GM18526 (cell line): ENCODE data around the gene CAMTA1.

Experiments used
- POLR2A ChIP-seq: IDR thresholded peaks from 3 replicates; pipeline ENCODE4 v1.6.1; 2011; ENCODE audit not compliant: insufficient read length; ENCODE audit errors: extremely low read depth

CAMTA1 gene

DNA sequence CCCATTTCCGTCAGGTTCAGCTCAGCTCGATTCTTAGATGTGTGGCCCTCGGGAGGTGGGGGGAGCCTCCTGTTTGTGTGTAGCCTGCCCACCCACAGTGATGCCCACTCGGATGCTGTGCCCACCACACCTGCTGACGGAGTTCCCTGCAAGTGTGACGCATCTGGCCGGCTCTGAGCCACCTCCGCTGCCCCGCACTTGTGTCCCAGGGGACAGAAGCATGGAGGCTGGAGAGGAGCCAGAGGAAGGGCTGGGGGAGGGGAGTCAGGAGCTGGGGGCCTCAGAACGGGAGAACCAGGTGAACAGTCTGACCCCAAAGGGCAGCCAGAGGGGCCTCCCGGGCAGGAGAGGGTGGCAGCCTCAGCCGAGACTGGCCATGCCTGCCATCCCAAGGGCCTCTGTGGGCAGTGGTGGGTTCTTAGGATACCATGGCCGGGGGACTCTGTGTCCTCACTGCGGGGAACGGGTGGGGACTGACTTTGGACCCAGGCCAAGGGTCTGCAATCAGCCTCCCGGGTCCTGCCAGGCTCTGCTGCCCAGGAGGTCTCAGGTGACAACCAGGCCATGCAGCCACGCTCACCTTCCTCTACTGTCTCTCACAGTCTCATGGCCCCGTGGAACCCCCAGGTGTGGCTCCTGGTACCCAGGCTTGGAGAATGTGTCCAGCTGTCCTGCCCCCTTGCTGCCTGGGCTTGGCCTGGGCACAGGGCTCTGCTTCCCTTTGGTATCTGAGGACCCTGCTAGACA, 718.6 kb downstream of the CAMTA1 start:
- no peak for TF ChIP-seq POLR2A

- no peak for TF ChIP-seq POLR2A
Observed at GRCh38 chr1:7504438-7504720, 719.1 kb downstream of the CAMTA1 start.

DNA sequence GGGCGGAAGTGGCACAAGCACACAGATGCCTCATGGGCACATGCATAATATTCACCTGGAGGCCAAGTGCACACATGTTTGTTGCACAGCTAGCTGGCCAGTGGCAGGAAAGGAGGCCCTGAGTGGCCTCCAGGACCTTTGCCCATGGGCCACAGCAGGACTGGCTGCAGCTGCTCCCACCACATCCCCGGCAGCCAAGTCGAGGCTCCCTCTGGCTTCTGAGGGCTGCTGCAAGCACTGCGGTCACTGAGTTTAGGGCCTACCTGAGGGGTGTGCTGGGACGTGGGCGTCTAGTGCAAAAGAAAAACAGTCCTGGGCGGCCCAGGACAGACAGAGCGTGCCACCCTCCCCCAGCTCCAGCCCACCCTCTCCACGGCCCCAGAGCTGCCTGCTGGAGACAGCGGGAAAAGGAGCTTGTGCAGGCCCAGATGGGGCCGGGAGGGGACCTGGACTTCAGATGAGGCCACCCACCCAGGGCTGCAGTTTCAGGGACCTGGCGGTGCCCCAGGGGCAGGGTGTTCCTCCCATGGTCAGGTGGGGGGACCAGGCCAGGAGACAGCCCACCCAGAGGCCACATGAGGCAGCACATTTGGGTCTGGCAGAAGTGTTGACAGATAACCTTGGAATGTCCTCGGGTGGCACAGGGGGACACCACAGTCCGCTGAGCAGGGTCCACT, 720.0 kb downstream of the CAMTA1 start:
- no peak for TF ChIP-seq POLR2A

DNA sequence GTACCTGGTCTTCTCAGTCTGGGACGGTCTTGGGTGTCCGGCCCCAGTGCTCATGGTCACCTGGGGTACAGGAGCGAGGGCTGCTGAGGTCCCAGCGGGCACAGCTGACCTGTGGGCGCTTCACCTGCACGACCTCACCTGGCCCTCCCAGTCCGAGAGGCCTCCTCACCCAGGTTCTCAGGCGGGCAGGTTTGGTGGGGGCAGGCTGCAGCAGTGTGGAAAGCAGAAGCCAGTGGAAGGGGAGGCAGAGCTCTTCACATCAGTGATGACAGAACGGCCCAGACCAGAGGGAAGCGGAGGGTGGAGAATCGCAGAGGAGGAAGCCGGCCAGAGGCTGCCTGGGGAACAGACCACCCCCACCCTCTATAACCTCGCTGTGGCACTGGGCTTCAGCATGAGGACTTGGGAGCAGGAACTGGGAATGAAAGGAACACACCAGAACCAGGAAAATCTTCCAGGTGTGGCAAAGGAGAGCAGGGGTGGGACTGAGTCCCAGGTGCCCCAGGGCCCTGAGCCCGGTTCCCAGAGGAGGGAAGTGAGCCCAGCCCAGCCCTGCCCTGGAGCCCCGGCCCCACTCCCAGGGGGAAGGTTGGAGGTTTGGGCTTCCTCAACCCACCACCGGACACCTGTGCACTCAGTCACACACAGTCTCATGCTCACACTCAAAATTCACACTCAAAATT, 720.7 kb downstream of the CAMTA1 start:
- TF ChIP-seq POLR2A: no peak

- TF ChIP-seq POLR2A: no peak
Observed at GRCh38 chr1:7506454-7507284, 721.4 kb downstream of the CAMTA1 start.

DNA sequence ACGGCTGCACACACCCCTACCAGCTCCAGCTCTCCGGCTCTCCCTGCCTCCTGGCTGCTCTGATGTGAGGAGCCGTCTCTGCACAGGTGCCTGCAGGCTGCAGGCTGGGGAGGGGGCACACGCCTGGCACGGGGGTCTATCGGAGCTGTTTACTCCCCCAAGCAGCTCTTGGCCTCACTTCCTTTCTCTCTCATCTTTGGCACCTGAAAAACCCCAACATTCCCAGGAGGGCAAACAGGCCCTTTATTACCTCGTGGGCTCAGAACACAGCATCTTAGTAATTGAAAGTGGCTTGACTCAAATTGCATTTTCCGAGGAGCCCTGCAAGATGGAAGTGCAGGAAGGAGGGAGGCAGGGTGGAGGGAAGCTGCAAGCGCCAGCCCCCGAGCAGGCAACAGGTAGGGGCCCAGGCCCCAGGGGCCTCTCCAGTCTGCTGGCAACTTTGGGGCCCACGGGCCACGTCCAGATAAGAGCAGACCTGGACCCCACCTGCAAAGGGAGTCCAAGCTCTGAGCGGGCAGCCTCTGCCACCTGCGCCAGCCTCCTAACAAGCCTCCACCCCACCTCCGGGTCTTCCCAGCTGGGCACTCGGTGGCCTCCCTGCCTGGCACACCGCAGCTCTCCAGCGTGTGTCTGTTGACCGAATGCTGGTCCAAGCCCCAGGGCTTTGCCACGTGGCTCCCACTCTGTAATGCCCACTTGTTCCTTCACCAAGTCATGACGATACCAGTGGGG, 722.2 kb downstream of the CAMTA1 start:
- TF ChIP-seq POLR2A: no peak

- TF ChIP-seq POLR2A: no peak
Observed at GRCh38 chr1:7508052-7508933, 723.0 kb downstream of the CAMTA1 start.

DNA sequence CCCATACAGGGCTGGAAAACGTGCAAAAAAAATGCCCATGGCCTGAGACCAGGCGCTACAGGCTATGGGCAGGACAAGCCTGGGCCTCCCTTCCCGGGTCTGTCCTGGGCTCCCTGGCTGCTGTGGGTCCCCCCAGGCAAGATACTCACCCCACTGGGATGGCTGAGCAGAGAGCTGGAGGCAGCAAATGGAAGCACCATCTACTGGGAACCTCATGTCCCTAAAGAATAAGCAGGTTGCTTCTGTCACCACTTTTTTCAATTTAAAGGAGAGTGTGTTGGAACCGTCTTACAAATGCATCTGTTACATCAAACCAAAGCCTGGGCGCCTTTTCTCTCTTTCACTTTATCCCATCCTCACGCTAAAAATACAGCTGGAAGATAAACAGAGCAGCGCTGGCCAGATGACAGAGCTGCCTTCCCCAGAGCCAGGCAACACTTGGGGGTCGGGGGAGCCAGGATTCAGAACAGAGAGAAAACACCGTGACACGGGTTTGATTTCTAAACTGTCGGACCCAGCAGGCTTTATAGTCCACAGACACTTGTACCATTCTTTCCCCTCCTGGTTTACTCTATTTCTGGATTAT, 723.8 kb downstream of the CAMTA1 start:
- no peak for TF ChIP-seq POLR2A

- TF ChIP-seq POLR2A: no peak
Observed at GRCh38 chr1:7509598-7509997, 724.3 kb downstream of the CAMTA1 start.

DNA sequence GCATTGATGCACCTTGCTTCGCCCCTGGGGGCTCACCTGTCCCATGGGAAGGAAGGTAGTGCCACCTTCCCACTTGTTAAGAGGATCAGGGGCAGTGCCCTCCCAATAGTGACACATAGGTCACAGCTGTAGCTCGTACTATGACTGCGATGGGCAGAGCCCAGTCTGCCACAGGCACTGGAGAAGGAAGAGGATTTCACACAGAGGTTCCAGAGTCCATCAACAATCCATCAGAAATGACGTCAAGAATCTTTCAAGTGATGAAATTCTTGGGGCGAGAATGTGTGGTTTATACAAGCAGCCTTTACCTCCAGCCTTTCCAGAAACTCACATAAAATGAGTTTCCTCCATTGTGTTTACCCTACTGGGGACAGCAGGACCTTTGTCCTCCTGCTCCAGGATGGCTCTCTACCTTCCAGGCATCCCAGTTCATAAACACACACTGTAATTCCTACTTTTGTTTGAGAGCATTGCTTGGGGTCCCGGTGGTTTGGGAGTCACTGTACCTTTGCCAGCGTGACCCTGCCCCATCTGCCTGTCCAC, 725.2 kb downstream of the CAMTA1 start:
- no peak for TF ChIP-seq POLR2A

- TF ChIP-seq POLR2A: no peak
Observed at GRCh38 chr1:7511381-7511780, 726.1 kb downstream of the CAMTA1 start.

DNA sequence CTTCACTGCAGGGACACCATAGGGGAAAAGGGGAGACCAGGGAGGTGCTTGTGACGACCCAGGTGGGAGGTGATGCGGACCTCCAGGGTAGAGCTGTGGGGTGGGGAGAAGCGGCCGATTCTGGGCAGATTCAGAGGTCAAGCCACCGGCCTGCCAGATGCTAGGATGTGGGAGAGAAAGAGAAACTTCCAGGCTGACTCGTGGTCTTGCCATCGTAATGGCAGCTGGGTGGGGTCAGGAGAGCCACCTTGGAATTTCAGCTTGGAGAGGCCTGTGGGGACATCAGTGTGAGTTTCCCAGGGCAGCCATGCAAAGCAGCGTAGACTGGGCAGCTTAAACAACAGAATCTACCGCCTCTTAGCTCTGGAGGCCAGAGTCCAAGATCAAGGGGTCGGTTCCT, 727.8 kb downstream of the CAMTA1 start:
- no peak for TF ChIP-seq POLR2A

- no peak for TF ChIP-seq POLR2A
Observed at GRCh38 chr1:7515175-7515574, 729.9 kb downstream of the CAMTA1 start.
